OCI-LY7 (cell line): ENCODE data around the gene NACA2. TPM values are rescaled to one million over a fixed set of nuclear protein-coding genes. Genes with fewer than 3 reads are reported as not detected.

ENCODE experiments used
- total RNA-seq, 2 experiments: library from RNA; depleted of rRNA in 1 of 2; stranded (reverse); fragments of >200 nt in 1 of 2; shearing (Covaris generic) in 1 of 2; gene quantifications; 2 replicates each; pipeline ENCODE4 v1.2.3, GENCODE V29; 2014 to 2022

NACA2 gene
- total RNA-seq, 2 experiments from 2014 or later: not detected

Other genes with a start within 250 kb of the NACA2 start
- not detected in 2 replicates for gene TBX2, start 191.4 kb downstream of the NACA2 start, total RNA-seq (2014; rRNA removed; shearing (Covaris generic))
- gene TBX2, start 191.4 kb downstream of the NACA2 start, total RNA-seq (2022): not detected in 2 replicates
- gene TBX4, start 138.8 kb downstream of the NACA2 start, total RNA-seq (2014; rRNA removed; shearing (Covaris generic)): not detected in 2 replicates
- gene TBX4, start 138.8 kb downstream of the NACA2 start, total RNA-seq (2022): not detected in 2 replicates